AG20443 (cell line): ENCODE measurements around the gene MT1X.

Experiments
- DNase-seq: peaks from one replicate; pipeline ENCODE4 v3.0.0; 2012; ENCODE audit warnings: low spot score, mixed read lengths

Gene MT1X

DNA sequence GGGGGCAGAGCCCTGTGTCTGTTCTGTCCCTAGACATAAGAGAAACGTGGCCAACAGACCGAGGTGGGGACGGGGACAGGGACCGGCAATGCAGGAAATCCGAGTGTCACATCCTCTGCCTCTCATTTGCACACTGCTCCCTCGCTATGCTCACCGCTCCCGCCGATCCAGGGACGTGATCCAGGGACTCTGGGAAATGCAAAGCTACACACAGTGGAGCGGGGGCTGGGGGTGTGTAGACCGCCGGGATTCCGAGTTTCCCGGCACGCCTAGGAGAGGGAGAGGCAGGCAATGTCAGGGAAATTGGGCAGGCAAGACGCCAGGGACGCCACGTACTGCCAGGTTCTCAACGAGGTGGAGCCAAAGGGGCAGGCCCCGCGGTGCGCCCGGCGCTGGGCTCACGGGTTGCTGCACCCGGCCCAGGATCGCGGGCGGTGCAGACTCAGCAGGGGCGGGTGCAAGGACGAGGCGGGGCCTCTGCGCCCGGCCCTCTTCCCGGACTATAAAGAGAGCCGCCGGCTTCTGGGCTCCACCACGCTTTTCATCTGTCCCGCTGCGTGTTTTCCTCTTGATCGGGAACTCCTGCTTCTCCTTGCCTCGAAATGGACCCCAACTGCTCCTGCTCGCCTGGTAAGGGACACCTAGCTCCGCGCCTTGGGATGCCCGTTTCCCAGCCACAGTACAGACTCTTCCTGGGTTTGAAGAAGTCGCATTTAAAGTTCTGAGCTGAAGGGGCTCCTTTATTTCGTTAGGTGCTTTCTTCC is at the start of gene MT1X:
TSS of gene MT1X (plus strand) at position 532 of the 764 bp plus-strand sequence. CDS start at position 603, 71 bp downstream.
- DNase-seq, result peak; percentile 98

DNA sequence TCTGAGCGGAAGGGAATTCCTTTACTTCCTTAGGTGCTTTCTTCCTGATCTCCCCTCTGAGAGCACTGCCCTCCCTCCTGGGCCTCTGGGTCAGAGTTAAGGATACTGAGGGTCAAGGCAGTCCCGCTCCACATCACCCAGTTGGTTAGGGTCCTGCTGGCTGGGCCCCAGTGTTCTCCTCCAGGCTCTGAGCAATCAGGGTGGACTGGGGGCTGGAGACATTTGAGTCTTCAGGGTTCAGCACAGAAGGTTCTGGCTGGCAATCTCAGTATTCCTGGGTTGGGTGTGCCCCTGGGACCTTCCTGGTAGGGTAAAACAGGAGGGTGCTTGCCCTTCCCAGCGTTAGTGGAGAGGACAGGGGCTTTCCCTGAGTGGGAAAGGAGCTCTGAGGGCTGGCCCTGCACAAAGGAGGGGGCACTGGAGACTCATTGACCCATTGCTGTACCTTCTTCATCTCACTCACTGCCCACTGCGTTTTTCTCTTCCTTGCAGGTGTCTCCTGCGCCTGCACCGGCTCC is 49.4 kb upstream of the MT1X start:
- DNase-seq, result no peak

DNA sequence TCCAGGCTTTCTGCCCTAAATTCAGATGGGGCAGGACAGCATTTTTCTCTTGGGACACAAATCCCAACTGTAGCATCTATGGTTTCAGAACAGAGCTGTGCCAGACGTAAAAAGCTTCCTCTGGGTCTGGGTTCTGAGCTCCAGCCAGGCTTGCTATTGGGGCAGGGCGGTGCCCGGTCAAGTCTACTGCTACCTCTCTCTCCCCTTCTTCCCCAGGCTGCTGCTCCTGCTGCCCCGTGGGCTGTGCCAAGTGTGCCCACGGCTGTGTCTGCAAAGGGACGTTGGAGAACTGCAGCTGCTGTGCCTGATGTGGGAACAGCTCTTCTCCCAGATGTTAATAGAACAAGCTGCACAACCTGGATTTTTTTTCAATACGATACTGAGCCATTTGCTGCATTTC is 48.7 kb upstream of the MT1X start:
- no peak for DNase-seq

DNA sequence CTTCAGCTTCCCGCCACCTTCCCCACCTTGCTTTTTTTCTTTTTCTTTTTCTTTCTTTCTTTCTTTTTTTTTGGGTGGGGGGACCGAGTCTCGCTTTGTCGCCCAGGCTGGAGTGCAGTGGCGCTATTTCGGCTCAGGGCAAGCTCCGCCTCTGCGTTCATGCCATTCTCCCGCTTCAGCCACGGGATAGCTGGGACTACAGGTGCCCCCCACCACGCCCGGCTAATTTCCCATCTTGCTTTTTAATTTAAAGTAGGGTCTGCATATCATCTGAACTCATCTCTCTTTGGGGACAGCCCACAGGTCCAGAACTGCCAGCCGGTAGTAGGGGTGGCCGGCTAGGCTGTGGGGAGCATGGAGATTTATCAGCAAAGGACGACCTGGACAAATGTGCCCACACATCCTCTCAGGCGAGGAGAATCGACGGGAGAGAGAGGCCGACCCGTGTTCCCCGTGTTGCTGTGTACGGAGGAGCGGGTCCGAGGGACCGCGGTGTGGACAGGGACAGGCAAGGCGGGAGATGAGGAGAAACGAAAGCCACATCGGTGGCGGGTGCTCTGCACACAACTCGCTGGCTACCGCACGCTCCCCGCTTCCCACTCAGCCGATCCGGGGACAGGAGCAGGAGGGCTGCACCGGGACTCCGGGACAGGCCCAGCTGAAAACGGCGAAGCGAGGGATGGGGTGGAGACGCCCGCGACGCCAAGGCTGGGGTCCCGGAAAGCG is 47.4 kb upstream of the MT1X start:
- no peak for DNase-seq

DNA sequence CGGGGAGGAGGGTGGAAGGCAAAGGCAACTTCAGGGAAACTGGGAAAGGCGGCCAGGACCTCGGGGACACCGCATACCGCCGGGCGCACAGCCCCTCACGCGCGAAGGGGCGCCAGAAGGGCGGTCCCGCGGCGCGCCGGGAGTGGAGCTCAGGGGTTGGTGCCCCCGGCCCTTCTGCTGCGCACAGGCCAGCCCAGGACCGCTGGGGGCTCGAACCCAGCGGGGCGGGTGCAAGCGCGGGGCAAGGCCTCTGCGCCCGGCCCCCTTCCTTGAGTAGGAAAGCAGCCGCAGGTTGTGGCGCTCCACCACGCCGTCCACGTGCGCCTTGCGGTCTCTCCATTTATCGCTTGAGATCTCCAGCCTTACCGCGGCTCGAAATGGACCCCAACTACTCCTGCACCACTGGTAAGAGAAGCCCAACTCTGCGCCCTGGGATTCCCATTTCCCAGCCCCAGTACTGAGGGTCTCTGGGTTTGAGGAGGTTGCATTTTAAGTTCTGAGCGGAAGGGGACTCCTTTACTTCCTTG is 46.8 kb upstream of the MT1X start:
- DNase-seq, result no peak

DNA sequence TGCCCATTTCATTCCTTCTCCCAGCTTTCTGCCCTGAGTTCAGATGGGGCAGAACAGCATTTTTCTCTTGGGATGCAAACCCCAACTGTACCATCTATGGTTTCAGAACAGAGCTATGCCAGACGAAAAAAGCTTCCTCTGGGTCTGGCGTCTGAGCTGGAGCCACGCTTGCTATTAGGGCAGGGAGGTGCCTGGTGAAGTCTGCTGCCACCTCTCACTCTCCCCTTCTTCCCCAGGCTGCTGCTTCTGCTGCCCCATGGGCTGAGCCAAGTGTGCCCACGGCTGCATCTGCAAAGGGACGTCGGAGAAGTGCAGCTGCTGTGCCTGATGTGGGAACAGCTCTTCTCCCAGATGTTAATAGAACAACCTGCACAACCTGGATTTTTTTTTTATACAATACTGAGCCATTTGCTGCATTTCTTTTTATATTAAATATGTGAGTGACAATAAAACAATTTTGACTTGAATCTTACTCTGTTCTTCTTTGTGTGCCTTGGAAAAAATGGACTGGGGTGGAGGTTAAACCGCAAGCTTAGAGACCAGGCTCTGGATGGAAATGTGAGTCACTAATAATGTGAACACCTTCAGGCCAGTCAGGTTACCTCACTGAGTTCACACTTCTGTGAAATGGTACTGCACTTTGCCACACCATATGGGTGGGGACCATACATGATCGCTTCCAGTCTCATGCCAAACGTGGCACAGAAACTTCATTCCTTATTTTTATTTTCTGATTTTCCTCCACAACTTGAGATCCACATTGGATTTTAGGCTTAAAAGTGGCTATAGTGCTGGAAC is 45.5 kb upstream of the MT1X start:
- no peak for DNase-seq

DNA sequence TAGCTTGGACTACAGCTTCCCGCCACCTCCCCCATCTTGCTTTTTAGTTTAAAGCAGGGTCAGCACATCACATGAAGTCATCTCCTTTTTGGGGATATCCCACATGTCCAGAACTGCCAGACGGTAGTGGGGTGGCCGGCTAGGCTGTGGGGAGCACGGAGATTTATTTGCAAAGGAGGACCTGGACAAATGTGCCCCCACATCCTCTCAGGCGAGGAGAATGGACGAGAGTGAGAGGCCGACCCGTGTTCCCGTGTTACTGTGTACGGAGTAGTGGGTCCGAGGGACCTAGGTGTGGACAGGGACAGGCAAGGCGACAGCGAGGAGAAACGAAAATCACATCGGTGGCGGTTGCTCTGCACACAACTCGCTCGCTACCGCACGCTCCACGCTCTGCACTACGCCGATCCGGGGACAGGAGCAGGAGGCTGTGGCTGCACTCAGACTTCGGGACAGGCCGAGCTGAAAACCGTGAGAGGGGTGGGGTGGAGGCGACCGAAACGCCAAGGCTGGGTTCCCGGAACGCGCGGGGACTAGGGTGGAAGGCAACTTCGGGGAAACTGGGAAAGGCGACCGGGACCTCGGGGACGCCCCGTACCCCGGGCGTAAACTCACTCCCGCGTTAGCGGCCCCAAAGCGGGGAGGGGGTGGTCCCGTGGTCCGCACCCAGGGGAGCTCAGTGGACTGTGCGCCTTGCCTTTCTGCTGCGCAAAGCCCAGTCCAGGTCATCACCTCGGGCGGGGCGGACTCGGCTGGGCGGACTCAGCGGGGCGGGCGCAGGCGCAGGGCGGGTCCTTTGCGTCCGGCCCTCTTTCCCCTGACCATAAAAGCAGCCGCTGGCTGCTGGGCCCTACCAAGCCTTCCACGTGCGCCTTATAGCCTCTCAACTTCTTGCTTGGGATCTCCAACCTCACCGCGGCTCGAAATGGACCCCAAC is 44.2 kb upstream of the MT1X start, which contains the start of gene MT1A:
TSS of gene MT1A (plus strand) at position 853 of the 937 bp plus-strand sequence. CDS start at position 926, 73 bp downstream.
- peak; percentile 92 for DNase-seq

DNA sequence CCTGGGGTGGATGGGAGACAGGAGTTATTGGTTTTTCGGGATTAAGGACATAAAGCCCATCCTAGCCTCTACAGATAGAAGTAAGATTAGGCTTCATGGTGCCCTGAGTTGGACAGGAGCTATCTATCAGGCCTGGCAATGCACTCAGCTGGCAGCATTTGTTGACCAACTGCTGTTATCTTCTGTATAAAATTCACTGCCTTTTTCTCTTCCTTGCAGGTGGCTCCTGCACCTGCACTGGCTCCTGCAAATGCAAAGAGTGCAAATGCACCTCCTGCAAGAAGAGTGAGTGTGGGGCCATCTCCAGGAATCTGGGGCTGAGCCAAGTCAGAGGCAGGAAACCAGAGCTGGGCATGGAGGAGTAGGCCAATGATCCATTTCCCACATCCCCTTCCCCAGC is 43.2 kb upstream of the MT1X start:
- DNase-seq, result no peak

DNA sequence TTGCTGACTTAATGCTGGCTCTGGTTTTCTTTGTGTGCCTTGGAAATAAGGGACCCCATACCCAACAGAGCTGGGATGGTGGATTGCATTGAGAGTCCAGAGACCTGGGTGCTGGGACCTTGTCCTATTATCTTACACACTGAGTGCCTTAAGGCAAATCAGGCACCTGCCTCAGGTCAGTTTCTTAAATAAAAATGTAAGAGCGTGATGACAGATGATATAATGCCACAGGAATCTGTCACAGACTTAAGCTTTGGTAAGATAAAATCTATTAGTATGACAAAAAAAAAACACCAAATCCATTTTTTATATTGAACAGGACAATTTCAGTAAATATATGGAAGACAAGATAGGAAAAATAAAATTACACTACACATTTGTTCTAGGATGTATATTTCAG is 42.2 kb upstream of the MT1X start:
- no peak for DNase-seq

DNA sequence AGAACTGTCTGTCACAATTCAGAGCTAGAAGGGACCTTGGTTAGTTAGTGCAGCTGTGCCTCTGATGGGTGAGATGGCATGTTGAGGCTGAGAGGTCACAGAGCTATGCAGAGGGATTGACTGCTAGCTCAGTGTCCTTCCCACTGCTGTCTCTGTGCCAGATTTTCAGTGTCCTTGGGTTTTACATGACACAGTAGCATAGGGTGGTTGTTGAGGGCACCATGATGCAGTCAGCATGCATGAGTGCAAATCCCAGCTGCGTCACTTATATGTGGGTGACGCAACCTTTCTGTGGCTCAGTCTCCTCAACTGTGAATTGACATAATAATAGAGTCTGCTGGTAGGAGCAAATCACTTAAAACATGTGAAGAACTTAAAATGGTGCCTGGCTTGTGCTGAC is 41.1 kb upstream of the MT1X start:
- no peak for DNase-seq

DNA sequence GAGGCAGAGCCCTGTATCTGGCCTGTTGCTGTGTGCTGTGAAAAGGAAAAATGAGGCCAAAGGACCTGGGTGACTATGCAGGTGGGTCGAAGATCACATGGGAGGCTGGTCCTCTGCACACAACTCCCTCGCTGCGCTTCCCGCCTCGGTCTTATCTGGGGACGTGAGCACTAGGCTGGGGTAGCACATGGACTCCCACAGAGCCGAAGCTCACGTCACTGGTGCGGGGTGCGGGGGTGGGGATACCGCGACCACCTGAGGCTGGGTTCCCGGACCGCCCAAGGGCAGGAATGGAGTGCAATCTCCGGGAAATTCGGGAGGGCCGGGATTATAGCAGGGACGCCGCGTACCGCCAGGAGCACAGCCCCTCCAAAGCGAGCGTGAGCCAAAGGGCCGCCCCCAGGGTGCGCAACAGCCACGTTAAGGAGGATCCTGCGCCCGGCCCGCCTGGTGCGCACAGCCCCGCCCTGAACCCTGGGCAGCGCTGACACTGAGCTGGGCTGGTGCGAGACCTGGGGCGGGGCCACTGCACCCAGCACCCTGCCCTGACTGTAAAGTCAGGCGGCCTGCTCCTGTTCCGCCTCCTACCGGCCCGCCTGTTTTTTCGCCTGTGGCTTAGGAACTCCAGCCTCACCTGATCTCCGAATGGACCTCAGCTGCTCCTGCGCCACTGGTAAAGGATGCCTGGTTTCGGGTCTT is 39.0 kb upstream of the MT1X start:
- DNase-seq, result peak; percentile 69

DNA sequence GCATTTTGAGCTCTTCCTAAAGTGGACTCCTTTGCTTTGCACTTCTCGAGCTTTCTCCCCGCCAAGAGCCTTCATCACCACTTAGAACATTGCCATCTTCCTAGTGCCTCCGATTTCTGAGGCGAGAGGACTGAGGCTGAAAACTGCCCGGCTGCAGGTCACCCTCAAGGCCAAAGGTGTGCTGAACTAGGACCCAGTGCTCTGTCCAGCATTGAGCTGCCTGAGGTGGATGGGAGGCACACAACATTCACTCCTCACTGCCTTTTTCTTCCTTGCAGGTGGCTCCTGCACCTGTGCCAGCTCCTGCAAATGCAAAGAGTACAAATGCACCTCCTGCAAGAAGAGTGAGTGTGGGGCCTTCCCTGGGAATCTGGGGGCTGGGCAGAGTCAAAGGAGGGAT is 38.4 kb upstream of the MT1X start:
- DNase-seq, result no peak

DNA sequence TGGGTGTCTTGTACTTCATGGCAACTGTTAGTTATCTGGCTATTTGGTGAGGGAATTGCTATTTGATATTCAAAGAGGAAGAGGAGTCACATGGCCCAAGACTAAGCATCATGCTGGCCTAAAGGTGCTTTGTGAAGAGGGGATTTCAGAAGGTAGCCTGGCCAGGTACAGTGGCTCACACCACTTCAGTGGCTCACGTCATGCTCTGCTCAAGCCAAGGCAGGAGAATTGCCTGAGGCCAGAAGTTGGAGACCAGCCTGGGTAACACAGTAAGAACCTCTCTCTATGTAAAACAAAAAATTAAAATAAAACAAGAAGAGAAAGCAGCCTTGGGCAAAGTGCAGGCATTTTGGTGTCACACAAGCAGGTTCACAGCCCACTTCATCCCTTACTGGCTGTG is 37.0 kb upstream of the MT1X start:
- DNase-seq, result no peak

DNA sequence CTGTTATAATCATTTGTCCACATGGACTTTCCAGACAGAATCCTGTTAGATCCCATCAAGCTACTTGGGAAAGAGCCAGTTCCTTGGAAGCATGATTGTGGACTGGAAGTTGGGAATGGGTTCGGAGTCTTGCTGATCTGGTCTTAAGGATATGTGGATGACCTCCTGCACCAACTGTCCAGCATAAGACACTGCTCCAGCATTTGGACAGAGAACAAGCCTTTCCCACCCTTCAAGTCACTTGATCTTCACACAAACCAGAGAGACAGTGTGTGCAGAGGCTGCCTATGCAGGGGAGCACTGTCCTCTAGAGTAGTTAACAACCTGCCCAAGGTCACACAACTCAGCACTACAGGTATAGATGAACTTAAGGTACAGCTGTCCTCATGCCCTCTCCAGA is 36.4 kb upstream of the MT1X start:
- DNase-seq, result no peak

DNA sequence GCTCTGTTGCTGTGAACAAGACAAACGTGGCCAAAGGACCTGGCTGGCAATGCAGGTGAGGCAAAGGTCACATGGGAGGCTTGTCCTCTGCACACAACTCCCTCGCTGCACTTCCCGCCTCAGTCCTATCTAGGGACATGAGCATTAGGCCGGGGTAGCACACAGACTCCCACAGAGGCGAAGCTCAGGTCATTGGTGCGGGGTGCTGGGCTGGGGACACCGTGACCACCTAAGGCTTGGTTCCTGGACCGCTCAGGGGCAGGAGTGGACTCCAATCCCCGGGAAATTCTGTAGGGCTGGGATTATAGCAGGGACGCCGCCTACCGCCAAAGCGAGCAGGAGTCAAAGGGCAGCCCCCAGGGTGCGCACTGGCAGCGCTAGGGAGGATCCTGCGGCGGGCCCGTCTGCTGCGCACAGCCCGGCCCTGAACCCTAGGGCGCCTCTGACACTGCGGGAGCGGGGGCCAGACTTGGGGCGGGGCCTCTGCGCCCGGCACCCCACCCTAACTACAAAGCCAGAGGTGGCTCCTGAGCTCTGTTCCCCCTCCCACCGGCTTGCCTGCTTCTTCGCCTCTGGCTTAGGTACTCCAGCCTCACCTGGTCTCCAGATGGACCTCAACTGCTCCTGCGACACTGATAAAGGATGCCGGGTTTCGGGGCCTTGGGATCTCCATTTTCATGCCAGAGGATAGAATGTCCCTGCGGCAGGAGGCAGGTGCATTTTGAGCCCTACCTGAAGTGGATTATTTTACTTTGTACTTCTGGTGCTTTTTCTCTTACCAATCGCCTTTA is 34.4 kb upstream of the MT1X start:
- DNase-seq, result no peak

DNA sequence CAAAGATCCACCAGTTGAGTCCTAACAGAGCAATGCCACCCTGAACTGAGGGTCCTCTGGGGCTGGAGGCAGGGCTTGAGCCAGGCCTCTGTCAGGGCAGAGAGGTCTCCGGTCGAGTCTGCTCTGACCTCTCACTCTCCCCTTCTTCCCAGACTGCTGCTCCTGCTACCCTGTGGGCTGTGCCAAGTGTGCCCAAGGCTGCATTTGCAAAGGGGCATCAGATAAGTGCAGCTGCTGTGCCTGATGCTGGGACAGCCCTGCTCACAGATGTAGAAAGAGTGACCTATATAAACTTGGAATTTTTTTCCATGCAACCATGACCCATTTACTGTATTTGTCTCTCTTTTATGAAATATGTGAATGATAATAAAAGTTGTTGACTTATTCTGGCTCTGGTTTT is 33.0 kb upstream of the MT1X start:
- DNase-seq, result no peak

DNA sequence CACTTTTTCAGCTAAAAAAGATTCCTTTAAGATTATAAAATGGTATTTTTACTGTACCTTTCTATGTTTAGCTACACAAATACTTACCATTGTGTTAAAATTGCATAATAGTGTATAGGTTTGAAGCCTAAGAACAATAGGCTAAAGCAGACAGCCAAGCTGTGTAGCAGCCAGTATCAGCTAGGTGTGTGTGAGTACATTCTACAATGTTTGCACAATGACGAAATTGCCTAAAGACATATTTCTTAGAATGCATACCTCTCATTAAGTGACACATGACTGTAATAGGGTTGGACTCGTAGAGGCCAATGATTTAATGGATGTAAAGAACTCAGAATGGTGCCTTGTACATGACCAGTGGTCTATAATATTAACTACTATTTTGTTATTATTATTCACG is 32.5 kb upstream of the MT1X start:
- no peak for DNase-seq

DNA sequence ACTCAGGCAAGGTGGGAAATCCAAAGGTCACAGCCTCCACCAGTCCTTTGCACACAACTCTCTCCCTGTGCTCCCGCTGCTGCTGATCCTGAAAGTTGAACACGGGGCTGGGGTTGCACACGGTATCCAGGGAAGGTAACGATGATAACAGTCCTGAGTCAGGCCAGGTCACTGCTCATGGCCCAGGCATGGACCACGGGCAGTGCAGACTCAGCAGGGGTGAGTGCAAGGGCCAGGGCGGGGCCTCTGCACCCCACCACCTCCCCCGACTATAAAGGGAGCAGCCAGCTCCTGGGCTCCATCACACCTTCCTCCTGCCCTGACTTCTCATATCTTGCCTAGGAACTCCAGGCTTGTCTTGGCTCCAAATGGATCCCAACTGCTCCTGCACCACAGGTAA is 30.7 kb upstream of the MT1X start, which contains the start of gene MT1B:
TSS of gene MT1B (plus strand) at position 301 of the 400 bp plus-strand sequence. CDS start at position 369, 68 bp downstream.
- DNase-seq, result no peak

DNA sequence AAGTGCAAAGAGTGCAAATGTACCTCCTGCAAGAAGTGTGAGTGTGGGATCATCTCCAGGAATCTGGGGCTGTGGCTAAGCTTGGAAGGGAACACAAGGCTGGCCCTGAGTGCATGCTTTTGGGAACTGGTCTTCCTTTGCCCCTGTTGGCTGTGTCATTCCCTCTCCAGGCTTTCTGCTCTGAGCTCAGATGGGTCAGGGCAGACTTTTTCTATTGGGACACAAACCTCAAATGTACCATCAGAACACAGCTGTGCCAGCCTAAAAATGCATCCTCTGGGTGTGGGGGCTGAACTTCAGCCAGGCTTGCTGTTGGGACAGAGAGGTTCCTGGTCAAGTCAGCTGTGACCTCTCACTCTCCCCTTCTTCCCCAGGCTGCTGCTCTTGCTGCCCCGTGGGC is 29.7 kb upstream of the MT1X start:
- DNase-seq, result no peak

DNA sequence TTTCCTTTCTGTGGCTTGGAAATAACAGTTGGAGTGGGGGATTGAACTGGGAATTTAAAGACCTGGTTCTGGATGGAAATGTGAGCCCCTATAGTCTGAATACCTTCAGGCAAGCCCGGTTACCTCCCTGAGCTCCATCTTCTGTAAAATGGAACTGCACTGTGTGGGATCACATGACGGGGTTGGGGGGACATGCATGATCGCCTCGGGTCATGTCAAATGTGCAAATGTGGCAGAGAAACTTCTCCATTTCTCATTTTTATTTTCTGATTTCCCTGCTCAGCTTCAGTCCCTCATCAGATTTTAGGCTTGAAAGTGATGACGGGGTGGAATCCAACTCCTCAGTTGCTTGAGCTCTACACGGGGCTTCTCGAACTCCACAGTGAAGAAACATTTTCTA is 29.1 kb upstream of the MT1X start:
- no peak for DNase-seq
